ENCODE results near the gene YTHDC1.

The YTHDC1 gene

DNA sequence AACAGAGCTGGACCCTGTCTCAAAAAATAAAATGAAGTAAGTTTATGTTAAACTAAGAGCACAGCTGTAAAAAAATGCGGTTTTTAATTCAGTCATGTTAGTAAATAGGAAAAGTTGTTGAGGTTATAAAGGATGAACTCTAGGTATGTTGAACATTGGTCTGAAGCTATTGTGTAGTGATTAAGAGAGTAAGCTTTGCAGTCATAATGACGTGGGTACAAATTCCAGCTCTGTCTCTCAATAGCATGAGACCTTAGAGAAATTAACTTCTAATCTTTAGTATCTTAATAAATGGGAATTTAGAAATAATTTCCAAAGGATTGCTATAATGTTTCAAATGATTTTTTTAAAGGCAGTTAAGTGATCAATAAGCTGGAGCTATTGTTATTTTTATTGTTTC, 2.9 kb upstream of the YTHDC1 start:
- no peak for DNase-seq

GRCh38 chr4:68349279-68349648, 626 bp downstream of the YTHDC1 start:
- peak; percentile 33 for DNase-seq

DNA sequence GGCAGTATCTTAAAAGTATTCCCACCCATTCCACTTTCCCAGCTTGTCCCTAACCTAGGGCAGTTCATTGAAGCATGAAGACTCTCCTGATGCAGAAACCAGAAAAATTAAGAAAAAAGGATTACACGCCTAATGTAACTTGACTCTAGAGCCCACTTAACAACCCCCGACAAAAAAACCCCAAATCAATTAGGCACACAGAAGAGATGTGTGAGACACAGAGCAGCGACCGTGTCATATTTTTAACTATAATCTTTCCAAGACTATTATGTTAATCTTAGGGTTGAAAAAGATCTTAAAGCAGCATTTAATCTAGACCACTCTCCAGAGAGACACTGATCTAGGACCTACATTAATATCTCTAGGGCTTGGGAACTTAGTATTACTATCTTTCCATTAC, 1.3 kb downstream of the YTHDC1 start:
- peak; percentile 6 for DNase-seq

DNA sequence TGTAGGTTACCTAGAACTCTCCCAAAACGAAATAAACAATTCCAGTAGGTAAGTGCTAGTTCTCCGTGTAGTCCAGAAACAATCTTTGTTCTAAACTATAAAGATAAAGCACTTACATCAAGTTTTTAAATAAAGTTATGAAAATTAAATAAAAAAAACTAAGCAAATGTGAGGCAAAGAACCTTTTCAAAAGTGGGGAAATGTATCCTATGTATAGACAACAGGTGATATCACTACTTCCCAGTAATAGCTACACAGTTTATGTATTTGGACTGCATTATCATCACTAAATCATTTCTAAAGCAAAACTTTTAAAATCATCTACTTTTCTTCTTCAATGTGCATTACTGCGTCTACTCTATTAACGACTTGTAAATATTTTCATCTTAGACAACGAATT, 2.0 kb downstream of the YTHDC1 start:
- no peak for DNase-seq

- no peak for DNase-seq
Observed at GRCh38 chr4:68346461-68346860, 3.4 kb downstream of the YTHDC1 start.

DNA sequence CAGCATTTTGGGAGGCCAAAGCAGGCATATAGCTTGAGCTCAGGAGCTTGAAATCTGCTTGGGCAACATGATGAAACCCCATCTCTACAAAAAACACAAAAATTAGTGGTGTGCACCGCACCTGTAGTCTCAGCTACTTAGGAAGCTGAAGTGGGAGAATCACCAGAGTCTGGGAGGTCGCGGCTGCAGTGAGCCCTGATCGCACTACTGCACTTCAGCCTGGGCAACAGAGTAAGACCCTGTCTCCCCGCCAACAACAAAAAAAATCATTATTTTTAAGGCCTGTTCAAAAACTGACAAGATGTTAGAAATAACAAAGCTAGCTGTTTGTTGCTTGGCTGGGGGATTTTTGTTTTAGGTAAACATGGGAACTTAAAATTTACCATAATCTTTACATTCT, 5.1 kb downstream of the YTHDC1 start:
- no peak for DNase-seq

GRCh38 chr4:68344049-68344448, 5.8 kb downstream of the YTHDC1 start:
- no peak for DNase-seq

- DNase-seq: no peak
Observed at GRCh38 chr4:68342134-68342533, 7.8 kb downstream of the YTHDC1 start.

GRCh38 chr4:68338625-68339024, 11.3 kb downstream of the YTHDC1 start:
- DNase-seq: no peak

DNA sequence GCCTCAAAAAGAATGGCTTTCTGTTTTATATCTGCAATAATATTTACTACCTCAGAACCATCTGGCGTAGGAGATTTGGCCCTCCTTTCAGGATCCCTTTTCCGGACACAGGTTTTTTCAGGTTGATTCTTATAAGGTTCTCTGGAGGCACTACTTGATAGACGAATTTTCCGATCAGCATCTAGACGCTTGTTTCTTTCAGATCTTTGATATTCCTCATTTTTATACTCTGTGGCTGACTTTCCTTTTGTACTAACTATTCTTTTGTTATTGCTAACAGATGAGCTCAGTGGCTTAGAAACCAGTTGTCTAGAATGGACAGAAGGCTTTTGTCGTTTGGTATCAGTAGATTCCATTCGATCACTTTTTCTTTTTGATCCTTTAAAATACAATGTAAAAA, 12.4 kb downstream of the YTHDC1 start:
- DNase-seq: no peak

GRCh38 chr4:68337004-68337403, 12.9 kb downstream of the YTHDC1 start:
- DNase-seq: no peak

DNA sequence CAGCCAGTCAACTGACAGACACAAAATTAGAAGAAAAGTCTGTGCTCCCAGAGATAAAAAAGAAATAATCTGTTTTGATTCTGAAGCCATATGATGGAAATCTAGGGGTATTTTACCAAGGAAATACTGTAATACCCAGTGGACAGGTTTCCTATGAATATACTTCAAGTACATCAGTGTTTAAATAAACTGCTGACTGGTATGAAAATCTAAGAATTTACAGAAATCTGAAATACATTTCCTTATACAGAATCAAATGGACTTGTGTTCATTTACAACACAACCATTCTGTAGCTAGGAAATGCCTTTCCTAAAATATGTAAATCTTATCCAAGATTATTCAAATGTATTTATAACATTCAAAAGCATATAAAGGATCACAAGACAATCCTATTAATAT, 13.4 kb downstream of the YTHDC1 start:
- no peak for DNase-seq

- no peak for DNase-seq
Observed at GRCh38 chr4:68326141-68326540, 23.7 kb downstream of the YTHDC1 start.

GRCh38 chr4:68324519-68325262, 25.2 kb downstream of the YTHDC1 start:
- DNase-seq: no peak

DNA sequence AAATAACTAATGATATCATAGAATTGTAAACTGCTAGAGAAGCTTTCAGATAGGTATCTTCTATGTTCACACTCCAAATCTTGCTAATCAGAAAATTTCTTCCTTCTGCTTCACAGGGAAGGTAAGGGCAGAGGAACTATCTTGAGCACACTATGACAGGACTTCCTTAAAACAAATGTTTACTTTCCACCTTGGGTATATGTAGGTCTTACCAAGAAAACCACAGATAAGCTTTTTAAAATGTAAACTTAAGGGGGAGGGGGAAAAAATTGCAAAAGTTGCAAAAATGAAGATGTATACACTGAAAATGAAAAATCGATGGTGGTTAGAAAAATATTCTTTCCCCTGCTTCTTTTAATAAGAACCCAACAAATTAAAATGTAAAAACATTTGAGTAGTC, 30.9 kb downstream of the YTHDC1 start:
- no peak for DNase-seq

DNA sequence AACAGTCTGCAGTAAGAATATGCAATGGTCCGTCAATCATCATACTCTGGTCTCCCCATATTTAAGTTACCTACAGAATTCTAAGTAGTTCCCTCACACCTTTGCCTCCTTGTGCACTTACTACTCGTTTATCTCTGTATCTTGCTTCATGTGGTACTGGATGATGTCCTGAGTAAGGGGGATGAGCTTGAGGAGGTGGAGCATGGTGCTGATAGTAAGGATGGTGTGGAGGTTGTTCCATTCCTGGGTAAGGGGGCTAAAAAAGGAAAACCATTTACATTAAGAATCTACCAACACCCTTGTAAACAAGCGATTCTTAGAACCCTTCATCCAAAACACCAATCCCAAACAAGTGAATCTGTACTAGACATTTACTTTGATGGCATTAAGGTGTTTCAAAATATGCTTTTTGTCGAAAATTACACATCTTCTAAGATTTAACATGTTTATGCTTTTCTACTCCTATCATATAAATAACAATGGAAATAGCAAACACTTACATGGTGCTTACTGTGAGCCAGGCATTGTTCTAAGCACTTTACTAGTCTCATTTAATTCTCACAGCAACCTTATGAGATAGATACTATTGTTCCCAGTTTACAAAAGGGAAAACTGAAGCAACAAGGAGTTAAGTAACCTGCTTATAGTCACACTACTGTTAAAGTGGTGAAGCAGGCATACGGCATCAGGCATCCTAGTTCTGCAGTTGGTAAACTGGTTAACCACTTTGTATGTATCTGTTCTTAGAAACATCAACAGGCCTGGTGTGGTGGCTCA, 33.5 kb downstream of the YTHDC1 start:
- DNase-seq: no peak

DNA sequence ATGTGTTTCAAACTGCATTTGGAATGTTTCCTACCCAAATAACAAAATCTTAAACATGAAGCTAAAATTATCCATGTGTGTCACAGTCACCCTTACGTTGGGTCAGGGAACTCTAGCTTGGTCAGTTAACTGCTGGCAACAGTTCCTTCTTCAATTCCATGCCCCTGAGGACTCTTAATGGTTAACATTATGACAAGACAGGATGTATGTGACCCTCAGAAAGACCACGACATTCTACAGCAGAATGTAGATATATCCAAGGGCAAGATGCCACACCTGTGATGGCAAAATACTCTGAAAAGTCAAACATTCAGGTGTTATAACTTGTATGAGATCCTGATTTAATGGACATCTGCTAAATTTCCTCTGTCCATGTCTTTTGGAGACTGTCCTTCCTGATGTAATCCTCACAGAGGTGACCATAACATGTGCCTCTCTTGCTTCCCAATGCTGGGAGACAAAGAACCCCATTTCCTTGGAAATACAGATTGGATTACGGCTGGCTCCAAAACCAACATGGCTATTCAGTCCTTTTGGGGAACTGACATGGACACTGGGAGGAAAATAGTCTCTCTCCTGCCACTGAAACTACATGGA, 39.1 kb downstream of the YTHDC1 start:
- DNase-seq: no peak

DNA sequence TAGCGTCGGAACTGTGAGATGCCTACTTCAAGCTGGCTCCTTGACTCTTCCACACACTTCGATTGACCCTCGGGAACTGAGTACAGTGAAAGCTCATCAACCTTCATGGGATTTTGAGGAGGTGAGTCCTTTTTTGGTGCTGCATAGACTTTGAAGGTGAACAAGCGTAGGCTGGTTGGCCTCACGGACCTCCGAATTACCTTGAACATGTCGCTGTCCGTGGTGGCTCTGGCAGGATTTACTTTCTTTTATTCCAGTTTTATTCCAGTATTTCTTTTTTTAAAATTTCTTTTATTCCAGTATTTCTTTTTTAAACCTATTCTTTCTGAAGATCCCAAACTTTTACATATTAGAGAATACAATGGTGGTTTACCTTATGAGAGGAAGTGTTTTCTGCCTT, 45.2 kb downstream of the YTHDC1 start:
- no peak for DNase-seq

GRCh38 chr4:68299492-68300457, 50.1 kb downstream of the YTHDC1 start:
- DNase-seq: no peak

GRCh38 chr4:68297137-68297536, 52.8 kb downstream of the YTHDC1 start:
- DNase-seq: no peak

DNA sequence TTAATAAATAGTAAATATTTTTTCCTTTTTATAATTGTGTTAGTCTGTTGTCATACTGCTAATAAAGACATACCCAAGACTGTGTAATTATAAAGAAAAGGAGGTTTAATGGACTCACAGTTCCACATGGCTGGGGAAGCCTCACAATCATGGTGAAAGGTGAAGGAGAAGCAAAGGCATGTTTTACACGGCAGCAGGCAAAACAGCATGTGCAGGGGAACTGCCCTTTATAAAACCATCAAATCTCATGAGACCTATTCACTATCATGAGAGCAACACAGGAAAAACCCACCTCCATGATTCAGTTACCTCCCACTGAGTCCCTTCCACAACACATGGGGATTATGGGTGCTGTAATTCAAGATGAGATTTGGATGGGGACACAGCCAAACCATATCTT, 58.6 kb downstream of the YTHDC1 start:
- no peak for DNase-seq

DNA sequence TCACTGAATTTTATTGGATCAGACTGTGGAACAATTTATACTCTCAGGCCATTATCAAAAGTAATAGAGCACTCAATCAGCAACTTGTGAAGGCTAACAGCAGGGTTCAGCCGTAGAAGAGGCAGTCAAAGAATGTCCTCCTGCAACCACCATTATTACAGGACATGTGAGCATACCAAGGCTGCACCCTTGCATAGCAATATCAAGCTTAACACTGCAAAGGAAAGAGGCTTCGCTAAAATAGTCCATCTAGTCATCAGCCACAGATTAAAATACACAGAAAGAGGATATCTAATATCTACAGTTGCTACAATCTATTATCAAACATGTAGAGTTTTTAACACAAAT, 61.5 kb downstream of the YTHDC1 start:
- no peak for DNase-seq

DNA sequence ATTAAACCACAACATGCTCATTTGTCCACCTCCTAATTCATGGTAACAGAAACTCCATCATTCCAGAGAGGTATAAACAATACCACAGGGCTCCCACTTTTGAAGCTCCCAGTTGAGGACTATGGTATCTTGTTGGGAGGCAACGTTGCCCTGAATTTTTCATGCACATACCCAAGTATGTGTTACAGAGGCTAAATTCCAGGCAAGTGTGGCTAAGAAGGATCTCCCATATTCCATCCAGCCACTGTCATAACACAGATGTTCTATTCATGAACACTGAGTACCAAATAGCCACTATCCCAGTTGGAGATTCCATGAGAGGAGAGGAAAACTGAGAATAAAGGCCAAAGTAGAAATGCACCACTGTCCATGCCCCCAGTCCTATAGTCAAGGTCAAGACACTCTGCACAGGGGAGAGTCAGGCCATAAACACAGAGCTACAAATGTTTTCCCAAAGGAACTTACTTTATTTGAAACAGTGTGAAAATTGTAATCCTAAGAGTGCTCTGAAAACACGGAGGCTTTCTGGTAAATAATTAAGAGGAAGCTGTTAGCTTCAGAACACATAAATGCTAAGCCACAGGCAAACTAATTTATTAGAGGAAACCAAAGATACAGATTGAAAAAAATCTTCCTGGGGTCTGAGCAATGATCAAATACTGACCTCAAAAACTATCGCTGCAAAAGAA, 62.0 kb downstream of the YTHDC1 start:
- no peak for DNase-seq
